ENCODE results near the gene WNK2. TPM values are rescaled to one million over a fixed set of nuclear protein-coding genes. Genes with fewer than 3 reads are reported as not detected.

Gene WNK2
- total RNA-seq, 1 donor from 2014 or later, result 1.9 TPM

GRCh38 chr9:93229636-93230035, 45.7 kb downstream of the WNK2 start:
- H3K9me3 Mint-ChIP-seq (ENCODE audit: unreplicated experiment), result no peaks in the 10 kb centered on the region

GRCh38 chr9:93230185-93230584, 46.2 kb downstream of the WNK2 start:
- Histone ChIP-seq H3K4me1 (ENCODE audit: insufficient read depth, low read length) (no peaks in the 10 kb centered on the region), H3K4me2 (ENCODE audit: low read length) (no peak overlapping the region), H3K4me3 (ENCODE audit: insufficient read depth, low read depth, low read length) (no peak overlapping the region), H2AFZ (ENCODE audit: low read depth, low read length) (no peak overlapping the region), H3K9me3 (ENCODE audit: insufficient read depth, low read depth, low read length) (no peaks in the 10 kb centered on the region), H3K36me3 (ENCODE audit: insufficient read depth, low read length) (no peaks in the 10 kb centered on the region), H3K79me2 (ENCODE audit: insufficient read depth, low read length) (no peaks in the 10 kb centered on the region), H3K27me3 (ENCODE audit: insufficient read depth, low read length) (no peaks in the 10 kb centered on the region), H3K27ac (ENCODE audit: low read depth, low read length) (no peak overlapping the region), H3K9ac (ENCODE audit: low read length) (no peak overlapping the region), H4K20me1 (ENCODE audit: insufficient read depth, low read length) (no peaks in the 10 kb centered on the region)
- DNase-seq (ENCODE audit: low read depth), result no peak
- peaks cover 48% of the 10 kb centered on the region for H3K27me3 Mint-ChIP-seq (ENCODE audit: low read depth, unreplicated experiment)
- no peak overlapping the region for H3K4me3 Mint-ChIP-seq (ENCODE audit: unreplicated experiment)
- H3K9me3 Mint-ChIP-seq (ENCODE audit: unreplicated experiment), result no peaks in the 10 kb centered on the region
- H3K27ac Mint-ChIP-seq (ENCODE audit: unreplicated experiment), result no peak overlapping the region
- TF ChIP-seq EZH2 (IDR thresholded peaks at IDR 0.05; ENCODE audit: insufficient read depth, low read length), result no peak
- no peak for TF ChIP-seq CTCF (IDR thresholded peaks at IDR 0.05; ENCODE audit: insufficient read depth, low read depth, low read length)
- H3K4me1 Mint-ChIP-seq (ENCODE audit: low read depth, unreplicated experiment), result no peaks in the 10 kb centered on the region
- H3K36me3 Mint-ChIP-seq (ENCODE audit: low read depth, unreplicated experiment), result no peaks in the 10 kb centered on the region
- FAIRE-seq, result no peak

More at GRCh38 chr9:93229636-93230035, 45.7 kb downstream of the WNK2 start:
- Histone ChIP-seq H2AFZ (ENCODE audit: low read depth, low read length) (no peak overlapping the region), H3K4me2 (ENCODE audit: low read length) (no peak overlapping the region), H3K27ac (ENCODE audit: low read depth, low read length) (no peak overlapping the region), H3K79me2 (ENCODE audit: insufficient read depth, low read length) (no peaks in the 10 kb centered on the region), H3K36me3 (ENCODE audit: insufficient read depth, low read length) (no peaks in the 10 kb centered on the region), H3K9ac (ENCODE audit: low read length) (no peak overlapping the region), H3K4me1 (ENCODE audit: insufficient read depth, low read length) (no peaks in the 10 kb centered on the region), H4K20me1 (ENCODE audit: insufficient read depth, low read length) (no peaks in the 10 kb centered on the region), H3K4me3 (ENCODE audit: insufficient read depth, low read depth, low read length) (no peak overlapping the region), H3K27me3 (ENCODE audit: insufficient read depth, low read length) (no peaks in the 10 kb centered on the region), H3K9me3 (ENCODE audit: insufficient read depth, low read depth, low read length) (no peaks in the 10 kb centered on the region)
- FAIRE-seq (no peak), DNase-seq (ENCODE audit: low read depth) (no peak)
- H3K27me3 Mint-ChIP-seq (ENCODE audit: low read depth, unreplicated experiment), result peaks cover 44% of the 10 kb centered on the region
- TF ChIP-seq EZH2 (IDR thresholded peaks at IDR 0.05; ENCODE audit: insufficient read depth, low read length), result no peak
- TF ChIP-seq CTCF (IDR thresholded peaks at IDR 0.05; ENCODE audit: insufficient read depth, low read depth, low read length), result no peak
- H3K4me1 Mint-ChIP-seq (ENCODE audit: low read depth, unreplicated experiment), result no peaks in the 10 kb centered on the region
- H3K4me3 Mint-ChIP-seq (ENCODE audit: unreplicated experiment), result no peak overlapping the region
- no peaks in the 10 kb centered on the region for H3K36me3 Mint-ChIP-seq (ENCODE audit: low read depth, unreplicated experiment)
- peak overlapping the region; percentile 41 for H3K27ac Mint-ChIP-seq (ENCODE audit: unreplicated experiment)

- no peak overlapping the region for H3K4me3 ChIP-seq (ENCODE audit: insufficient read depth, low read depth, low read length)
- H3K9ac ChIP-seq (ENCODE audit: low read length), result no peak overlapping the region
- H2AFZ ChIP-seq (ENCODE audit: low read depth, low read length), result no peak overlapping the region
- Mint-ChIP-seq H3K9me3 (ENCODE audit: unreplicated experiment) (no peaks in the 10 kb centered on the region), H3K4me1 (ENCODE audit: low read depth, unreplicated experiment) (no peaks in the 10 kb centered on the region), H3K4me3 (ENCODE audit: unreplicated experiment) (no peak overlapping the region), H3K27ac (ENCODE audit: unreplicated experiment) (no peak overlapping the region), H3K27me3 (ENCODE audit: low read depth, unreplicated experiment) (peaks cover 49% of the 10 kb centered on the region), H3K36me3 (ENCODE audit: low read depth, unreplicated experiment) (no peaks in the 10 kb centered on the region)
- DNase-seq (ENCODE audit: low read depth), result no peak
- no peak for TF ChIP-seq CTCF (IDR thresholded peaks at IDR 0.05; ENCODE audit: insufficient read depth, low read depth, low read length)
- TF ChIP-seq EZH2 (IDR thresholded peaks at IDR 0.05; ENCODE audit: insufficient read depth, low read length), result no peak
- no peak overlapping the region for H3K4me2 ChIP-seq (ENCODE audit: low read length)
- no peaks in the 10 kb centered on the region for H3K4me1 ChIP-seq (ENCODE audit: insufficient read depth, low read length)
- no peak overlapping the region for H3K27ac ChIP-seq (ENCODE audit: low read depth, low read length)
- no peaks in the 10 kb centered on the region for H3K27me3 ChIP-seq (ENCODE audit: insufficient read depth, low read length)
- FAIRE-seq, result no peak
- H3K9me3 ChIP-seq (ENCODE audit: insufficient read depth, low read depth, low read length), result no peaks in the 10 kb centered on the region
- H3K36me3 ChIP-seq (ENCODE audit: insufficient read depth, low read length), result no peaks in the 10 kb centered on the region
- H3K79me2 ChIP-seq (ENCODE audit: insufficient read depth, low read length), result no peaks in the 10 kb centered on the region
- no peaks in the 10 kb centered on the region for H4K20me1 ChIP-seq (ENCODE audit: insufficient read depth, low read length)
These were observed 46.7 kb downstream of the WNK2 start for GRCh38 chr9:93230601-93231000.
